Stomach (tissue), 9 donors: ENCODE measurements around the gene ZNF221. TPM values are rescaled to one million over a fixed set of nuclear protein-coding genes. Genes with fewer than 3 reads are reported as not detected.
A peak's percentile ranks its signal among the peaks of the same experiment; 100 is the strongest.

Experiments
- DNase-seq, 2 donors: peaks; one replicate each; pipeline versions ENCODE4 v3.0.0 to v3.0.0-alpha.2; 2013 to 2019
- H3K27ac ChIP-seq, 5 donors: fragments of 200-600 bp in 4 of 5; sonication (generic) in 4 of 5; one replicate each; pipeline ENCODE4 v1.5.1; 2013 to 2019; ENCODE audit warnings: mild to moderate bottlenecking in 1 of 5, moderate library complexity in 1 of 5
- H3K27me3 ChIP-seq, 3 donors: fragments of 200-600 bp; sonication (generic); one replicate each; pipeline ENCODE4 v1.5.1; 2017 to 2019; ENCODE audit warnings: mixed run types in 1 of 3
- H3K36me3 ChIP-seq, 4 donors: fragments of 200-600 bp; sonication (generic); 1 replicate in 3 of 4; 2 replicates in 1 of 4; pipeline ENCODE4 v1.5.1; 2016 to 2019
- H3K4me1 ChIP-seq, 4 donors: fragments of 200-600 bp; sonication (generic); one replicate each; pipeline ENCODE4 v1.5.1; 2016 to 2019
- H3K4me3 ChIP-seq, 4 donors: fragments of 200-600 bp; sonication (generic) in 3 of 4; one replicate each; pipeline ENCODE4 v1.5.1; 2016 to 2019; ENCODE audit warnings: mild to moderate bottlenecking in 1 of 4
- H3K9me3 ChIP-seq, 4 donors: fragments of 200-600 bp; sonication (generic); one replicate each; pipeline ENCODE4 v1.5.1; 2016 to 2019
- EP300 ChIP-seq: sonication (generic); formaldehyde crosslinking; IDR thresholded peaks from one replicate; pipeline ENCODE4 v1.6.1; 2017; ENCODE audit warnings: antibody characterized with exemption
- POLR2A ChIP-seq, 4 donors: fragments of 450-650 bp; IDR thresholded peaks; one replicate each; pipeline ENCODE4 v1.6.1; 2016; ENCODE audit warnings: antibody characterized with exemption in 4 of 4, control low read depth in 2 of 4, mild to moderate bottlenecking in 1 of 4, moderate library complexity in 1 of 4
- POLR2AphosphoS5 ChIP-seq, 3 donors: sonication (generic); formaldehyde crosslinking; IDR thresholded peaks; one replicate each; pipeline ENCODE4 v1.6.1; 2016; ENCODE audit warnings: antibody characterized with exemption in 3 of 3
- WGBS, 5 donors: extraction: QIAGEN DNeasy Blood & Tissue Kit in 3 of 5; methylation state at CpG; one replicate each; pipeline versions ENCODE4 v1.1.5 to v1.1.7; 2013 to 2018; 5-methylcytosine and 5-hydroxymethylcytosine counted together
- intact Hi-C: fragments of 100-400 bp; cut with DNase I; formaldehyde crosslinking; loops from one replicate; pipeline ENCODE4 v1.15.1; 2023; ENCODE audit warnings: low total_unique reads
- polyA plus RNA-seq, 3 donors: library from polyadenylated mRNA; stranded (reverse); fragments of 200-250 nt; gene quantifications; one replicate each; pipeline ENCODE4 v1.2.3, GENCODE V29; 2013
- total RNA-seq, 5 donors: library from RNA; depleted of rRNA; stranded (reverse); fragments of >200 nt; gene quantifications; one replicate each; pipeline versions ENCODE4 v1.1.0 to v1.2.3, GENCODE V29; 2014 to 2016
- TF ChIP-seq, protein P1 (sequence below), 7 experiments: fragments of 450-650 bp in 4 of 7; fragments of 200-600 bp in 3 of 7; sonication (generic) in 3 of 7; IDR thresholded peaks; one replicate each; pipeline ENCODE4 v1.5.1; 2016 to 2019; ENCODE audit warnings: antibody characterized with exemption in 7 of 7, control low read depth in 2 of 7, mild to moderate bottlenecking in 1 of 7
- donor health status: healthy with polysubstance abuse.
- donor health status: Bipolar disorder and iron deficiency.
- donor health status: healthy.

Gene ZNF221
- total and polyA plus RNA-seq, 8 donors: 0.31 to 12.1 (median 1.4) TPM; not detected in 1

DNA sequence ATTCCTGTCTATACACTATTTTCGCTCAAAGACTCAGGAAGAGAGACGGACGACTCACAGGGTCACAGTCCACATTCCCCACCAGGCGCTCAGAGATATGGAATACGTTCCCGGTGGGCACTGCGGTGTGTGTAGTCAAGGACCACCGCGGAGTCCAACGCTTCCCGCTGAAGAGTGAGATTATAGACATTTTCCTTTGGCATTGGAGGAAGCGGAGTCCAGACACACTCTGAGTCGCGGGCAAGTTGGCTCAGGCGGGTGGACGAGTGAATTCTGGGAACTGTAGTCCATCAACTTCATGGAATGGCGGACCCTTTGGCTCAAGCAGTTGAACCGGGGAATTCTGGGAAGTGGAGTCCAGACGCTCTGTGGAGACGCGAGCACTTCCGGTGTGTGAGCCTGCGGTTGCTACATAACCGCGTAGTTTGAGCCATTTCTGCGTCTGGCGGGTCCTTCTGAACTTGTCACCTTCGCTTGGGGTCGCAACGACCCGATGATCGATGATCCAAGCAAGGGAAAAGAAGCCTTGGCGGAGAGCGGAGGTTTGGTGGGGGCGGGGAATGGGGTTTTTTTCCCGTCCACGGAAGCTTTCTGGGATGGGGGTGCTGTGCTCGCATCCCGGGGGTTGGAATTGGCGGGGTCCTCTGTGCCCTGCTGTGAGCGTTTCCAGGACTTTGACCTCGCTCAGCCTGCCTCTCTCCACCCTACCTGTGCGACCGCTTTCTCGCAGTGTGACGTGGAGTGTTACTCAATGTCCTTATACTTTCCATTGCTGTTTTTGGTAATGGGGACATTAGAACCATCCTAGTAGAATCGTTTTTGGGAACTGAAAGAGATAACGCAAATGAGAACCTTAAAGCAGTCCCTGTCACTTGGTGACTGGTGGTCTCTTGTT is 51.8 kb downstream of the ZNF221 start, which contains the start of gene ZNF230:
TSS of gene ZNF230 (plus strand) at position 392 of the 895 bp plus-strand sequence. CDS start 4,122 bp downstream, outside the sequence.
- WGBS, 5 donors: 0 to 1% (median 1%) methylated on average over 42 to 48 of the region's 48 CpGs
- H3K4me3 ChIP-seq: peak within 1 kb of the TSS; percentile 76 to 83 (median 78)
- peaks cover 7 to 29% (median 17%) of the 10 kb centered on the region in 4 donors for H3K4me1 ChIP-seq
- peak within 1 kb of the TSS; percentile 31 to 86 (median 74) for H3K27ac ChIP-seq
- no peaks in the 10 kb centered on the region for H3K27me3 ChIP-seq
- DNase-seq: peak; percentile 90 to 99
- intact Hi-C loops: no loop called here
- TF ChIP-seq EP300: no peak
- TF ChIP-seq, protein P1, sequence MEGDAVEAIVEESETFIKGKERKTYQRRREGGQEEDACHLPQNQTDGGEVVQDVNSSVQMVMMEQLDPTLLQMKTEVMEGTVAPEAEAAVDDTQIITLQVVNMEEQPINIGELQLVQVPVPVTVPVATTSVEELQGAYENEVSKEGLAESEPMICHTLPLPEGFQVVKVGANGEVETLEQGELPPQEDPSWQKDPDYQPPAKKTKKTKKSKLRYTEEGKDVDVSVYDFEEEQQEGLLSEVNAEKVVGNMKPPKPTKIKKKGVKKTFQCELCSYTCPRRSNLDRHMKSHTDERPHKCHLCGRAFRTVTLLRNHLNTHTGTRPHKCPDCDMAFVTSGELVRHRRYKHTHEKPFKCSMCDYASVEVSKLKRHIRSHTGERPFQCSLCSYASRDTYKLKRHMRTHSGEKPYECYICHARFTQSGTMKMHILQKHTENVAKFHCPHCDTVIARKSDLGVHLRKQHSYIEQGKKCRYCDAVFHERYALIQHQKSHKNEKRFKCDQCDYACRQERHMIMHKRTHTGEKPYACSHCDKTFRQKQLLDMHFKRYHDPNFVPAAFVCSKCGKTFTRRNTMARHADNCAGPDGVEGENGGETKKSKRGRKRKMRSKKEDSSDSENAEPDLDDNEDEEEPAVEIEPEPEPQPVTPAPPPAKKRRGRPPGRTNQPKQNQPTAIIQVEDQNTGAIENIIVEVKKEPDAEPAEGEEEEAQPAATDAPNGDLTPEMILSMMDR (IDR thresholded peaks at IDR 0.05): peak in 1 of 7 experiments; percentile 15
- TF ChIP-seq POLR2A (IDR thresholded peaks at IDR 0.05): no peak
- TF ChIP-seq POLR2AphosphoS5 (IDR thresholded peaks at IDR 0.05): peak; percentile 62 to 91 (median 84)
- peaks cover 7 to 36% (median 30%) of the 10 kb centered on the region in 4 donors for H3K9me3 ChIP-seq
- peaks cover 9 to 24% (median 14%) of the 10 kb centered on the region in 4 donors for H3K36me3 ChIP-seq

DNA sequence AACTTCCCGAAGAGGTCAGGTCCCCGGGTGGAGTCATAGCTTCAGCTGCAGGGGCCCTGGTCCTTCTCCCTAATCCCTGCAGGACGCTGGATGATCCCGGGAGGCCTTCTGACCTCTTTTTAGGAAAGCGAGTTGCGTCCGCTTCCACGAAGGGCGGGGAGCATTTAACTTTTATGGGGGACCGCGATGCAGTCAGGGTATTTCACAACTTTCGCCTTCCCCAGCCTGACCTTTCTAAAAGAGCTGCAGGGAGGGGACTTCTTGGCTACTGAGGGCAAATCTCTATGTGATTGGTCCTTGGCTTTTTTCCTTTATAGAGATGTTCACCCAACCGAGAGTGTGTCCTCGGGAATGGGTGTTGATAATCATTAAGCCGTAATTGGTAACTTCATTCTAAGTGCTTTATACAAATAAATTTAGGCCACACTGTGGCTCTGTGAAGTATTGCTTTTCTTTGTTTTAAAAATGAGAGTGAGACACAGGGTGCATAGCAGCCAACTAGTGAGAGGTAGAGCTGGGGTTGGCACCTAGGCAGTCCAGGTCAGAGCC is 52.5 kb downstream of the ZNF221 start:
- peak overlapping the region in 4 of 5 donors; percentile 74 to 86 (median 77) for H3K27ac ChIP-seq
- 1 to 14% (median 2%) methylated on average over 13 to 15 of the region's 15 CpGs for WGBS, 5 donors
- H3K4me1 ChIP-seq: peaks cover 7 to 29% (median 17%) of the 10 kb centered on the region in 4 donors
- peaks cover 7 to 36% (median 30%) of the 10 kb centered on the region in 4 donors for H3K9me3 ChIP-seq
- peaks cover 14 to 28% (median 20%) of the 10 kb centered on the region in 4 donors for H3K36me3 ChIP-seq
- TF ChIP-seq POLR2AphosphoS5 (IDR thresholded peaks at IDR 0.05) (no peak), POLR2A (IDR thresholded peaks at IDR 0.05) (no peak), EP300 (no peak)
- TF ChIP-seq, protein P1 (IDR thresholded peaks at IDR 0.05): no peak
- H3K27me3 ChIP-seq: no peaks in the 10 kb centered on the region
- intact Hi-C loops: no loop called here
- DNase-seq: peak in 1 of 2 donors; percentile 29
- H3K4me3 ChIP-seq: peak overlapping the region; percentile 76 to 83 (median 78)

- intact Hi-C loops: no loop called here
- TF ChIP-seq EP300: no peak
- TF ChIP-seq POLR2AphosphoS5 (IDR thresholded peaks at IDR 0.05): no peak
- DNase-seq: no peak
- no peak overlapping the region for H3K4me3 ChIP-seq
- peaks cover 7 to 29% (median 17%) of the 10 kb centered on the region in 4 donors for H3K4me1 ChIP-seq
- H3K27ac ChIP-seq: no peak overlapping the region
- H3K27me3 ChIP-seq: no peaks in the 10 kb centered on the region
- 83 to 94% (median 94%) methylated on average over 1 of the region's 1 CpG for WGBS, 5 donors
- H3K9me3 ChIP-seq: peaks cover 29 to 55% (median 51%) of the 10 kb centered on the region in 4 donors
- peaks cover 38 to 53% (median 45%) of the 10 kb centered on the region in 4 donors for H3K36me3 ChIP-seq
Measured at GRCh38 chr19:44005973-44006372, 54.9 kb downstream of the ZNF221 start.

DNA sequence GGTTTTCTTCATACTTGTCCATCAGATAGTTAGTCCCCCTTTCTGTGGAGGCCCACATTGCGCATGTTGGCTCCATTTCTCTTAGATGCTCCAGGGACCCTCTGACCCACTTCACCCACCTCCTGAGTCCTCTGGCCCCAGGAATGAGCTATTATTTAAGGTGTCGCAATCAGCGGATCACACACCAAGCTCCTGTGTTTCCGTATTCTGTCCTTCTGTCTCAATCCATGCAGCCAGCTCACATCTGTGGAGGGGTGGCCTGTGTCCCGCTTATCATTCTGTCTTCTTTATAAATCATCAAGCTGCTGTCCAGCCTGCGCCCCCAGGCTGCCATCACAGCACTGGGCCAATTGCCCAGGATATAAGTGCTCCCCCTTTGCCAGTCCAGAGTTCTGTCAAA is 56.4 kb downstream of the ZNF221 start:
- H3K36me3 ChIP-seq: peaks cover 46 to 68% (median 60%) of the 10 kb centered on the region in 4 donors
- intact Hi-C loops: no loop called here
- WGBS, 5 donors: 96 to 100% (median 97%) methylated on average over 6 of the region's 6 CpGs

More for the DNA sequence above, 56.4 kb downstream of the ZNF221 start:
- no peak overlapping the region for H3K4me3 ChIP-seq
- no peak overlapping the region for H3K27ac ChIP-seq
- TF ChIP-seq POLR2AphosphoS5 (IDR thresholded peaks at IDR 0.05) (no peak), POLR2A (IDR thresholded peaks at IDR 0.05) (no peak), EP300 (no peak)
- TF ChIP-seq, protein P1 (IDR thresholded peaks at IDR 0.05): no peak
- peaks cover 43 to 70% (median 66%) of the 10 kb centered on the region in 4 donors for H3K9me3 ChIP-seq
- no peaks in the 10 kb centered on the region for H3K27me3 ChIP-seq
- H3K4me1 ChIP-seq: peaks cover 7 to 22% (median 12%) of the 10 kb centered on the region in 4 donors
- DNase-seq: no peak
